DMS 273 (cell line): ENCODE results near the gene GSC.

ENCODE experiments used
- DNase-seq: peaks from one replicate; lab custom pipeline; 2025; ENCODE audit not compliant: unreplicated experiment; lab: John Stamatoyannopoulos, UW

The GSC gene

GRCh38 chr14:94772548-94772947, 2.6 kb upstream of the GSC start:
- DNase-seq, result no peak

- DNase-seq, result no peak
These were observed 2.1 kb upstream of the GSC start for GRCh38 chr14:94771906-94772490.

GRCh38 chr14:94771158-94771905, 1.4 kb upstream of the GSC start:
- no peak for DNase-seq

GRCh38 chr14:94770815-94771157, 873 bp upstream of the GSC start:
- no peak for DNase-seq

- no peak for DNase-seq
These were observed 387 bp upstream of the GSC start for GRCh38 chr14:94770251-94770749.

- DNase-seq, result peak; percentile 37
These were observed 1.2 kb downstream of the GSC start for GRCh38 chr14:94768521-94769390.

GRCh38 chr14:94768141-94768520, 1.8 kb downstream of the GSC start:
- DNase-seq, result no peak

GRCh38 chr14:94767321-94767878, 2.5 kb downstream of the GSC start:
- DNase-seq, result no peak

GRCh38 chr14:94764573-94764972, 5.3 kb downstream of the GSC start:
- DNase-seq, result no peak

- no peak for DNase-seq
These were observed 7.5 kb downstream of the GSC start for GRCh38 chr14:94762431-94762830.

GRCh38 chr14:94761997-94762377, 7.9 kb downstream of the GSC start:
- DNase-seq, result no peak

- peak; percentile 57 for DNase-seq
These were observed 8.4 kb downstream of the GSC start for GRCh38 chr14:94761348-94761996.

- no peak for DNase-seq
These were observed 13.5 kb downstream of the GSC start for GRCh38 chr14:94756310-94756882.

- no peak for DNase-seq
These were observed 15.4 kb downstream of the GSC start for GRCh38 chr14:94754391-94754942.

GRCh38 chr14:94752591-94753436, 17.1 kb downstream of the GSC start:
- DNase-seq, result no peak

- no peak for DNase-seq
These were observed 18.0 kb downstream of the GSC start for GRCh38 chr14:94751956-94752355.

GRCh38 chr14:94751321-94751720, 18.6 kb downstream of the GSC start:
- no peak for DNase-seq

- no peak for DNase-seq
These were observed 19.5 kb downstream of the GSC start for GRCh38 chr14:94750371-94750770.

GRCh38 chr14:94748667-94749347, 21.1 kb downstream of the GSC start:
- peak; percentile 75 for DNase-seq
